Tibial nerve (tissue), 4 donors: Measurements from ENCODE around the gene MARVELD2. TPM values are rescaled to one million over a fixed set of nuclear protein-coding genes. Genes with fewer than 3 reads are reported as not detected.
"Not testable (repeated sequence)": the region's sequence is repeated elsewhere in the genome, so short reads cannot be mapped to it uniquely, and the experiment has no call there.

Experiments used
- DNase-seq, 2 donors: peaks; one replicate each; pipeline ENCODE4 v3.0.0-alpha.2; 2019; ENCODE audit warnings: low spot score in 2 of 2
- H3K27ac ChIP-seq, 4 donors: fragments of 200-600 bp; sonication (generic) in 3 of 4; one replicate each; pipeline ENCODE4 v1.5.1; 2017 to 2019; ENCODE audit warnings: mild to moderate bottlenecking in 1 of 4
- H3K27me3 ChIP-seq, 2 donors: fragments of 200-600 bp; sonication (generic) in 1 of 2; one replicate each; pipeline versions ENCODE4 v1.5.1 to v1.6.0; 2017 to 2019
- H3K36me3 ChIP-seq, 3 donors: fragments of 200-600 bp; sonication (generic); one replicate each; pipeline ENCODE4 v1.5.1; 2018 to 2019
- H3K4me1 ChIP-seq, 4 donors: fragments of 200-600 bp; sonication (generic) in 3 of 4; one replicate each; pipeline ENCODE4 v1.5.1; 2017 to 2019
- H3K4me3 ChIP-seq, 4 donors: fragments of 200-600 bp; sonication (generic) in 3 of 4; one replicate each; pipeline ENCODE4 v1.5.1; 2017 to 2019; ENCODE audit warnings: mild to moderate bottlenecking in 1 of 4, moderate library complexity in 1 of 4
- H3K9me3 ChIP-seq, 4 donors: fragments of 200-600 bp; sonication (generic) in 3 of 4; one replicate each; pipeline ENCODE4 v1.5.1; 2017 to 2019
- EP300 ChIP-seq, 2 donors: sonication (generic); formaldehyde crosslinking; IDR thresholded peaks; one replicate each; pipeline ENCODE4 v1.6.1; 2017; ENCODE audit warnings: antibody characterized with exemption in 2 of 2, mild to moderate bottlenecking in 1 of 2
- POLR2A ChIP-seq, 2 donors: fragments of 450-650 bp; IDR thresholded peaks; one replicate each; pipeline ENCODE4 v1.6.1; 2017; ENCODE audit warnings: antibody characterized with exemption in 2 of 2, mild to moderate bottlenecking in 2 of 2, moderate library complexity in 2 of 2
- WGBS, 2 donors: methylation state at CpG; one replicate each; pipeline ENCODE4 v1.1.5; 2018; 5-methylcytosine and 5-hydroxymethylcytosine counted together
- total RNA-seq, 4 donors: library from RNA; depleted of rRNA; stranded (reverse); fragments of >200 nt; gene quantifications; one replicate each; pipeline ENCODE4 v1.1.0, GENCODE V29; 2016
- TF ChIP-seq, protein P1 (sequence below), 5 experiments: fragments of 200-600 bp in 3 of 5; fragments of 450-650 bp in 2 of 5; sonication (generic) in 3 of 5; IDR thresholded peaks; one replicate each; pipeline ENCODE4 v1.5.1; 2016 to 2019; ENCODE audit warnings: antibody characterized with exemption in 5 of 5, mild to moderate bottlenecking in 3 of 5, moderate library complexity in 2 of 5

MARVELD2 gene
- total RNA-seq, 4 donors from 2014 or later: 0.59 to 1.3 (median 1.0) TPM

DNA sequence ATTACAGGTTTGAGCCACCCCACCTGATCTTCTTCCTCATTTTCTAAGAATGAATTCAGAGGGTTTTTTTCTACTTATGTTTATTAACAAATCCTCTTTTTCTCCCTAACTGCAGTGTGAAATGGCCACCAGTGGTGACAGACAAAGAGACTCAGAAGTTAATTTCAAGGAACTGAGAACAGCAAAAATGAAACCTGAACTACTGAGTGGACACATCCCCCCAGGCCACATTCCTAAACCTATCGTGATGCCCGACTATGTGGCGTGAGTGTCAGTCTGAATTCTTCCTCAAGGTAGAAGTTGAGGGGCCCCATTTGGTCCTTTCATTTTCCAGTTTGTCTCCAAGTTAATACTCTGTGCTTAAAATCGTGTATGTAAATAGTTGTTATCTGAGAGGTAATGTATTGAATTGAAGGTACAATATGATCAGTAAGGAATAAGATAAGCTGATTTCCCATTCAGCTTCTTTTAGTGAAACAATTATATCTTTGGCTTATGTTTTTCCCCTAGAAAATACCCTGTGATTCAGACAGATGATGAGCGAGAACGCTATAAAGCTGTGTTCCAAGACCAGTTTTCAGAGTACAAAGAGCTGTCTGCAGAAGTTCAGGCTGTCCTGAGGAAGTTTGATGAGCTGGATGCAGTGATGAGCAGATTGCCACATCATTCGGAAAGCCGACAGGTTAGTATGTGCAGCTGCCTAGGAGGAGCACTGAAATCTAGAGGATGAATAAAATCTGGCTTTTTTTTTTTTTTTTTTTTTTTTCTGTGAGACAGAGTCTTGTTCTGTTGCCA is 17.7 kb downstream of the MARVELD2 start:
- no peak for DNase-seq
- no peak for TF ChIP-seq POLR2A (IDR thresholded peaks at IDR 0.05)
- TF ChIP-seq EP300 (IDR thresholded peaks at IDR 0.05): no peak
- TF ChIP-seq, protein P1, sequence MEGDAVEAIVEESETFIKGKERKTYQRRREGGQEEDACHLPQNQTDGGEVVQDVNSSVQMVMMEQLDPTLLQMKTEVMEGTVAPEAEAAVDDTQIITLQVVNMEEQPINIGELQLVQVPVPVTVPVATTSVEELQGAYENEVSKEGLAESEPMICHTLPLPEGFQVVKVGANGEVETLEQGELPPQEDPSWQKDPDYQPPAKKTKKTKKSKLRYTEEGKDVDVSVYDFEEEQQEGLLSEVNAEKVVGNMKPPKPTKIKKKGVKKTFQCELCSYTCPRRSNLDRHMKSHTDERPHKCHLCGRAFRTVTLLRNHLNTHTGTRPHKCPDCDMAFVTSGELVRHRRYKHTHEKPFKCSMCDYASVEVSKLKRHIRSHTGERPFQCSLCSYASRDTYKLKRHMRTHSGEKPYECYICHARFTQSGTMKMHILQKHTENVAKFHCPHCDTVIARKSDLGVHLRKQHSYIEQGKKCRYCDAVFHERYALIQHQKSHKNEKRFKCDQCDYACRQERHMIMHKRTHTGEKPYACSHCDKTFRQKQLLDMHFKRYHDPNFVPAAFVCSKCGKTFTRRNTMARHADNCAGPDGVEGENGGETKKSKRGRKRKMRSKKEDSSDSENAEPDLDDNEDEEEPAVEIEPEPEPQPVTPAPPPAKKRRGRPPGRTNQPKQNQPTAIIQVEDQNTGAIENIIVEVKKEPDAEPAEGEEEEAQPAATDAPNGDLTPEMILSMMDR (IDR thresholded peaks at IDR 0.05): no peak
- Histone ChIP-seq H3K27ac (no peak overlapping the region), H3K4me1 (no peaks in the 10 kb centered on the region), H3K27me3 (no peaks in the 10 kb centered on the region), H3K9me3 (no peaks in the 10 kb centered on the region), H3K4me3 (no peak overlapping the region), H3K36me3 (peaks cover 0 to 8% (median 0%) of the 10 kb centered on the region in 3 donors)
- WGBS, 2 donors: 83 to 88% methylated on average over 8 of the region's 8 CpGs

DNA sequence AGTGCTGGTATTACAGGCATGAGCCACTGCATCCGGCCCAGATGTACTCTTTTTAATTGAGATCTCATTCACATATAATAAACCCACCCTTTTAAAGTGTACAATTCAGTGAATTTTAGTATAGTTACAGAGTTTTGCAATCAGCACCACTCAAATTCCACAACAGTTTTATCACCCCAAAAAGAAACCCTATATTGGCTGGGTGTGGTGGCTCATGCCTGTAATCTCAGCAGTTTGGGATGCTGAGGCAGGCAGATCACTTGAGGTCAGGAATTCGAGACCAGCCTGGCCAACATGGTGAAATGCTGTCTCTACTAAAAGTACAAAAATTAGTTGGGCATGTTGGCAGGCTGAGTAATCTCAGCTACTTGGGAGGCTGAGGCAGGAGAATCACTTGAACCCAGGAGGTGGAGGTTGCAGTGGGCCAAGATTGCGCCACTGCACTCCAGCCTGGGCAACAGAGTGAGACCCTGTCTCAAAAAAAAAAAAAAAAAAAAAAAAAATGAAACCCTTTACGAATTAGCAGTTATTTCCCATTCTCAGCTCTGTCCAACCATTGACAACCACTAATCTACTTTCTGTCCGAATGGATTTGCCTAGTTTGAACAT is 20.5 kb downstream of the MARVELD2 start:
- not testable (repeated sequence) for DNase-seq, H3K27ac ChIP-seq, H3K27me3 ChIP-seq, H3K4me1 ChIP-seq, H3K36me3 ChIP-seq, H3K4me3 ChIP-seq, H3K9me3 ChIP-seq
- 91 to 96% methylated on average over 5 of the region's 5 CpGs for WGBS, 2 donors

- 90 to 92% methylated on average over 7 of the region's 7 CpGs for WGBS, 2 donors
Measured at GRCh38 chr5:69444127-69444754, 29.3 kb downstream of the MARVELD2 start.

GRCh38 chr5:69449511-69449910 is 34.6 kb downstream of the MARVELD2 start:
- 79 to 86% methylated on average over 8 of the region's 8 CpGs for whole genome bisulfite sequencing, 2 donors
- Histone ChIP-seq H3K4me1 (no peaks in the 10 kb centered on the region), H3K9me3 (no peaks in the 10 kb centered on the region), H3K27ac (no peak overlapping the region), H3K36me3 (no peaks in the 10 kb centered on the region), H3K27me3 (no peaks in the 10 kb centered on the region), H3K4me3 (no peak overlapping the region)
- TF ChIP-seq, protein P1 (IDR thresholded peaks at IDR 0.05): no peak
- TF ChIP-seq EP300 (IDR thresholded peaks at IDR 0.05) (no peak), POLR2A (IDR thresholded peaks at IDR 0.05) (no peak)
- DNase-seq: no peak

More at GRCh38 chr5:69444127-69444754, 29.3 kb downstream of the MARVELD2 start:
- Histone ChIP-seq H3K9me3 (no peaks in the 10 kb centered on the region), H3K4me1 (no peaks in the 10 kb centered on the region), H3K27me3 (no peaks in the 10 kb centered on the region), H3K4me3 (no peak overlapping the region), H3K27ac (no peak overlapping the region), H3K36me3 (no peaks in the 10 kb centered on the region)
- TF ChIP-seq, protein P1 (IDR thresholded peaks at IDR 0.05): no peak
- TF ChIP-seq EP300 (IDR thresholded peaks at IDR 0.05): no peak
- no peak for TF ChIP-seq POLR2A (IDR thresholded peaks at IDR 0.05)
- no peak for DNase-seq

- Histone ChIP-seq H3K27ac (no peak overlapping the region), H3K9me3 (no peaks in the 10 kb centered on the region), H3K4me3 (no peak overlapping the region), H3K36me3 (no peaks in the 10 kb centered on the region), H3K27me3 (no peaks in the 10 kb centered on the region), H3K4me1 (no peaks in the 10 kb centered on the region)
- no peak for DNase-seq
- 89 to 91% methylated on average over 1 of the region's 1 CpG for WGBS, 2 donors
- TF ChIP-seq, protein P1 (IDR thresholded peaks at IDR 0.05): no peak
- TF ChIP-seq EP300 (IDR thresholded peaks at IDR 0.05) (no peak), POLR2A (IDR thresholded peaks at IDR 0.05) (no peak)
Measured at GRCh38 chr5:69450116-69450515, 35.2 kb downstream of the MARVELD2 start.

- H3K27me3 ChIP-seq, DNase-seq, H3K4me1 ChIP-seq, H3K9me3 ChIP-seq, H3K27ac ChIP-seq, H3K4me3 ChIP-seq, H3K36me3 ChIP-seq: not testable (repeated sequence)
- 95 to 97% methylated on average over 8 of the region's 8 CpGs for WGBS, 2 donors
Measured at GRCh38 chr5:69450527-69450926, 35.6 kb downstream of the MARVELD2 start.
